GM18907 (cell line): ENCODE results near the gene STK25.

Experiments used
- ATAC-seq: cut with Tn5 transposase; IDR thresholded peaks from one replicate; pipeline ENCODE4 v1.9.1; 2021; ENCODE audit warnings: mild to moderate bottlenecking, moderate library complexity; ENCODE audit not compliant: unreplicated experiment

The STK25 gene

GRCh38 chr2:241508240-241509154 is at the start of gene STK25:
Gene STK25 (minus strand): TSS chr2:241508584. CDS start chr2:241508035, 549 bp downstream.
- ATAC-seq, result peak; percentile 92

- ATAC-seq, result no peak
These were observed 48.4 kb upstream of the STK25 start for GRCh38 chr2:241556746-241557145.

- no peak for ATAC-seq
These were observed 47.3 kb upstream of the STK25 start for GRCh38 chr2:241555711-241556110.

- ATAC-seq, result no peak
These were observed 46.4 kb upstream of the STK25 start for GRCh38 chr2:241554610-241555322.

GRCh38 chr2:241553981-241554380 is 45.6 kb upstream of the STK25 start:
- ATAC-seq, result no peak

- ATAC-seq, result no peak
These were observed 45.1 kb upstream of the STK25 start for GRCh38 chr2:241553512-241553830.

GRCh38 chr2:241551998-241552737 is 43.8 kb upstream of the STK25 start:
- ATAC-seq, result no peak

GRCh38 chr2:241551599-241551997 is 43.2 kb upstream of the STK25 start:
- ATAC-seq, result no peak

- no peak for ATAC-seq
These were observed 42.5 kb upstream of the STK25 start for GRCh38 chr2:241550616-241551580.

GRCh38 chr2:241548451-241548835 is 40.1 kb upstream of the STK25 start:
- ATAC-seq, result no peak

GRCh38 chr2:241547781-241548450 is 39.5 kb upstream of the STK25 start:
- no peak for ATAC-seq

GRCh38 chr2:241546771-241547498 is 38.6 kb upstream of the STK25 start:
- ATAC-seq, result no peak

- no peak for ATAC-seq
These were observed 37.4 kb upstream of the STK25 start for GRCh38 chr2:241545523-241546473.

- ATAC-seq, result no peak
These were observed 36.7 kb upstream of the STK25 start for GRCh38 chr2:241545106-241545505.

- ATAC-seq, result no peak
These were observed 33.9 kb upstream of the STK25 start for GRCh38 chr2:241542278-241542605.

GRCh38 chr2:241541564-241542277 is 33.3 kb upstream of the STK25 start:
- ATAC-seq, result no peak

GRCh38 chr2:241540771-241541561 is 32.6 kb upstream of the STK25 start:
- ATAC-seq, result no peak
